Pancreas (tissue), 10 donors: ENCODE results near the gene ALPG. TPM values are rescaled to one million over a fixed set of nuclear protein-coding genes. Genes with fewer than 3 reads are reported as not detected.
"Not testable (repeated sequence)": the region's sequence is repeated elsewhere in the genome, so short reads cannot be mapped to it uniquely, and the experiment has no call there.

Source experiments
- ATAC-seq, 4 donors: fragments of 200-7000 bp; cut with Tn5 transposase; one replicate each; pipeline versions ENCODE4 v1.8.0 to v1.9.1; 2020; ENCODE audit warnings: mild to moderate bottlenecking in 4 of 4, moderate library complexity in 4 of 4
- DNase-seq, 6 donors: peaks; one replicate each; pipeline ENCODE4 v3.0.0-alpha.2; 2020
- FAIRE-seq: peaks from 2 replicates; lab custom pipeline; 2012; peaks lifted over from hg19 to GRCh38; lab: Jason Lieb, UNC
- H3K27ac ChIP-seq, 4 donors: fragments of 200-600 bp; sonication (generic); 1 replicate in 3 of 4; 2 replicates in 1 of 4; pipeline versions ENCODE4 v1.5.0 to v1.8.0; 2020
- H3K27me3 ChIP-seq, 4 donors: fragments of 200-600 bp; one replicate each; pipeline ENCODE4 v1.8.0; 2021
- H3K36me3 ChIP-seq, 3 donors: fragments of 200-600 bp; sonication (generic) in 1 of 3; one replicate each; pipeline versions ENCODE4 v1.5.0 to v1.8.0; 2020 to 2021
- H3K4me1 ChIP-seq, 3 donors: fragments of 200-600 bp; one replicate each; pipeline ENCODE4 v1.8.0; 2021
- H3K4me3 ChIP-seq, 4 donors: fragments of 200-600 bp; sonication (generic) in 2 of 4; one replicate each; pipeline versions ENCODE4 v1.5.0 to v1.8.0; 2020 to 2021
- H3K9me3 ChIP-seq, 4 donors: fragments of 200-600 bp; one replicate each; pipeline ENCODE4 v1.8.0; 2021
- WGBS, 2 donors: extraction: QIAGEN DNeasy Blood & Tissue Kit; methylation state at CpG; one replicate each; pipeline ENCODE4 v1.1.7; 2013; 5-methylcytosine and 5-hydroxymethylcytosine counted together
- intact Hi-C, 3 donors: fragments of 100-400 bp; cut with DNase I; formaldehyde crosslinking; loops; one replicate each; pipeline versions ENCODE4 v1.11.1 to v1.14.2; 2022
- polyA plus RNA-seq, 2 donors: library from polyadenylated mRNA; stranded (reverse); fragments of 200-250 nt; gene quantifications; one replicate each; pipeline ENCODE4 v1.2.3, GENCODE V29; 2013
- total RNA-seq, 6 donors: library from RNA; stranded (reverse); fragmentation: NEBNext Ultra II Directional in 4 of 6; extraction: Animal tissue kit (Norgen Biotek cat#: 25700) in 4 of 6; gene quantifications; one replicate each; pipeline versions ENCODE4 v1.2.1 to v1.2.4, GENCODE V29; 2021 to 2023
- TF ChIP-seq, protein P1 (sequence below), 4 donors: fragments of 200-600 bp; sonication (generic) in 3 of 4; IDR thresholded peaks; one replicate each; pipeline versions ENCODE4 v1.5.0 to v1.8.0; 2021; ENCODE audit warnings: antibody characterized with exemption in 4 of 4
- donor health status: healthy with polysubstance abuse.
- donor health status: DM: no; HTN: no; CAD: no; lungs with moderate emphysema.
- donor health status: DM: no; HTN: no; CAD: no.
- donor health status: control.
- donor health status: control.
- donor health status: Bipolar disorder and iron deficiency.
- donor health status: DM: yes; HTN: yes; CAD: no.
- donor health status: DM: no; HTN: no; CAD: no.
- donor health status: DM: no; HTN: no; CAD: no.
- donor health status: DM: yes; HTN: yes; CAD: no.

ALPG gene
- total and polyA plus RNA-seq, 8 donors: not detected

DNA sequence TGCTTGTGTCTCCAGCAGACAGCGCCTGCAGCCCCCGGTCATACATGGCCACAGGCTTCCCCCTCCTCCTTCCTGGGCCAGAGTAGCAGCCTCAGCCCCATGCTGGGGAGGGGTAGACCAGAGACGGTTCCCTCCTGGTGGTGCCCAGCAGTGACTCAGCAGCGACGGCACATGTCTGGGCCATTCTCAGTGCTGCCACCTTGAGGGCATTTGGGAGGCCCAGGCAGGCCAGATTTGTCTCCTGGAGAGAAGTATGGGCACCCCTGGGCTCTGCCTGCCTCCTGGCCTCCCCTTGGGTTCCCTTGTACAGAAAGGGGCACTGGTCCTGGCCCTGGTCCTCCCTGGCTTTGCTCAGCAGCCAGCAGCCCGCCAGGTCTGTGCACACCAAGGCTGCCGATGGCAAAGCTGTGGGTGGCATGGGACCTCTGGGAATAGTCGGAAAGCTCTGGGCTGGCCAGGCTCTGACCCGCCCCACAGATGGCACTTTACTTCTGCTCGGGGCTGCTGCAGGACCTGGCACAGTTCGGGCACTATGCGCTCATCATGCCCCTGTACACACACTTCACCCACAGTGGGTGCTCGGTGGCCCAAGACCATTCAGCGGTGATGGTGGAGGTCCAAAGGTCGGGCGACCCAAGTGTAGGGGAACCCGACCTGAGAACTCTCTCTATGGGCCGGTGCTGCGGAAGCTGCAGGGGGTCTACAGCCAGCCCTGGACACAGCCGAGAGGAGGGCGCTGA lies 37.9 kb downstream of the ALPG start:
- peak; percentile 38 to 53 (median 45) for ATAC-seq
- TF ChIP-seq, protein P1, sequence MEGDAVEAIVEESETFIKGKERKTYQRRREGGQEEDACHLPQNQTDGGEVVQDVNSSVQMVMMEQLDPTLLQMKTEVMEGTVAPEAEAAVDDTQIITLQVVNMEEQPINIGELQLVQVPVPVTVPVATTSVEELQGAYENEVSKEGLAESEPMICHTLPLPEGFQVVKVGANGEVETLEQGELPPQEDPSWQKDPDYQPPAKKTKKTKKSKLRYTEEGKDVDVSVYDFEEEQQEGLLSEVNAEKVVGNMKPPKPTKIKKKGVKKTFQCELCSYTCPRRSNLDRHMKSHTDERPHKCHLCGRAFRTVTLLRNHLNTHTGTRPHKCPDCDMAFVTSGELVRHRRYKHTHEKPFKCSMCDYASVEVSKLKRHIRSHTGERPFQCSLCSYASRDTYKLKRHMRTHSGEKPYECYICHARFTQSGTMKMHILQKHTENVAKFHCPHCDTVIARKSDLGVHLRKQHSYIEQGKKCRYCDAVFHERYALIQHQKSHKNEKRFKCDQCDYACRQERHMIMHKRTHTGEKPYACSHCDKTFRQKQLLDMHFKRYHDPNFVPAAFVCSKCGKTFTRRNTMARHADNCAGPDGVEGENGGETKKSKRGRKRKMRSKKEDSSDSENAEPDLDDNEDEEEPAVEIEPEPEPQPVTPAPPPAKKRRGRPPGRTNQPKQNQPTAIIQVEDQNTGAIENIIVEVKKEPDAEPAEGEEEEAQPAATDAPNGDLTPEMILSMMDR (IDR thresholded peaks at IDR 0.05): peak; percentile 22 to 39 (median 35)
- intact Hi-C loops: loop anchor here in 1 of 3 donors (2.0 kb wide), 1 partner anchor 76 kb away; the partner anchor contains the start of gene PRSS56
- no peak for FAIRE-seq
- DNase-seq: peak in 4 of 6 donors; percentile 48 to 73 (median 59)
- H3K36me3 ChIP-seq: no peaks in the 10 kb centered on the region
- 67 to 72% methylated on average over 21 of the region's 21 CpGs for WGBS, 2 donors
- H3K4me3 ChIP-seq: no peak overlapping the region
- H3K27ac ChIP-seq: no peak overlapping the region
- H3K4me1 ChIP-seq: no peaks in the 10 kb centered on the region
- H3K9me3 ChIP-seq: no peaks in the 10 kb centered on the region
- no peaks in the 10 kb centered on the region for H3K27me3 ChIP-seq

DNA sequence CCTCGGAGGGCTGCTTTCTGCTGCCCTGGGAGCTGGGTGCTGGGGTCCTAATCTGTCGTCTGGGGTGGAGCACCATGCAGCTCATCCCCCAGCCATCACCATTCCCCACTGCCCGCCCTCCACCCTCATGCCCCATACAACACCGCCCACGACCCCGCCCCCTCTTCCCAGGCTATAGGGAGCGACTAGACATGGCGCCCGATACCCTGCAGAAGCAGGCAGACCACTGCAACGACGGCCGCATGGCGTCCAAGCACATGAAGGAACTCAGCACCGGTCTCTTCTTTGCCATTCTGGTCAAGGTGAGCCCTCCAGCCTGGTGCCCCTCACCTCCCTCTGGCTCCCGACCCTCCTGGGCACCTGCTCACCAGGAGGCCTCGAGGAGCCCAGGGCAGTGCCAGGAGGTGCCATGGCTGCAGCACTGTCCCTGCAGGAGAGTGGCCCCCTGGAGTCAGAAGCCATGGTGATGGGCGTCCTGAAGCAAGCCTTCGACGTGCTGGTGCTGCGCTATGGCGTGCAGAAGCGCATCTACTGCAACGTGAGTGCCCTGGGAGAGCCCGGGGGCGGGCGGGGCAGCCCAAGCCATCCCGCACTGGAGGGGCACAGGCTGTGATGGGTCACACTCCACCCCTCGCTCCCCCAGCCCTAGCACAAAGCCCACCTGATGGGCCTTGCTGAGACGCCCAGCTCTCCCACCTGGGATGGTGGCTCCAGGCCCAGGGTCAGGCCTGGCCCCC lies 38.7 kb downstream of the ALPG start:
- FAIRE-seq, H3K27ac ChIP-seq, H3K4me3 ChIP-seq, H3K4me1 ChIP-seq, H3K27me3 ChIP-seq, H3K36me3 ChIP-seq, H3K9me3 ChIP-seq, ATAC-seq, DNase-seq: not testable (repeated sequence)
- WGBS, 2 donors: 73 to 77% methylated on average over 25 to 27 of the region's 29 CpGs
- intact Hi-C loops: loop anchor here in 1 of 3 donors (2.0 kb wide), 1 partner anchor 75 kb away; the partner anchor contains the start of gene PRSS56

DNA sequence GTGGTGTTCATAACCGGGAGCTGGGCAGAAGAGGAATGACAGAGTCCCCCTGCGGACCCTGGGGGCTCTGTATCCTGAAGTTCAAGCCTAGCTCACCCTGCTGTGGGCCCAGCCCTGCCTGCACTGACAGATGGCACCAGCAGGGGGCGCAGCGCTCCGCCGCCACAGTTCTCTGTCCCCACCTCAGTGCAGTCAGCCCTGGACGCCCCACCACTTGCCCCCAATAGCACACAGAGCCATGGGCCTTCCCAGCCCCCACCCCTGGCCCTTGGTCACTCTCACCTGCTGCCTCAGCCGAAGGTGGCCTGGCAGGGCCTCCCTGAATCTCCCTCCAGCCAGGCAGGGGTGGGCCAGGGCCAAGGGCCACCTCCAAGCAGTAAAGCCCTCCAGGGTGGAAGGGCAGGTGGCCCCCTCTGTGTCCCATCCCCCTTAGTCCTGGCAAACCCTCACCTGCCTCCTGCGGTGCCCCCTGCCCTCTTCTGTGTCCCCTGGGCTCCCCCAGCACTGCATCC lies 39.7 kb downstream of the ALPG start:
- H3K4me3 ChIP-seq, H3K36me3 ChIP-seq, FAIRE-seq, H3K9me3 ChIP-seq, H3K27ac ChIP-seq, H3K4me1 ChIP-seq, intact Hi-C loops, H3K27me3 ChIP-seq: not testable (repeated sequence)
- ATAC-seq (peak in 2 of 4 donors; percentile 56 to 66), DNase-seq (peak in 2 of 6 donors; percentile 51 to 57)
- 21 to 25% methylated on average over 7 of the region's 9 CpGs for WGBS, 2 donors
- TF ChIP-seq, protein P1 (IDR thresholded peaks at IDR 0.05): peak in 1 of 4 donors; percentile 36

DNA sequence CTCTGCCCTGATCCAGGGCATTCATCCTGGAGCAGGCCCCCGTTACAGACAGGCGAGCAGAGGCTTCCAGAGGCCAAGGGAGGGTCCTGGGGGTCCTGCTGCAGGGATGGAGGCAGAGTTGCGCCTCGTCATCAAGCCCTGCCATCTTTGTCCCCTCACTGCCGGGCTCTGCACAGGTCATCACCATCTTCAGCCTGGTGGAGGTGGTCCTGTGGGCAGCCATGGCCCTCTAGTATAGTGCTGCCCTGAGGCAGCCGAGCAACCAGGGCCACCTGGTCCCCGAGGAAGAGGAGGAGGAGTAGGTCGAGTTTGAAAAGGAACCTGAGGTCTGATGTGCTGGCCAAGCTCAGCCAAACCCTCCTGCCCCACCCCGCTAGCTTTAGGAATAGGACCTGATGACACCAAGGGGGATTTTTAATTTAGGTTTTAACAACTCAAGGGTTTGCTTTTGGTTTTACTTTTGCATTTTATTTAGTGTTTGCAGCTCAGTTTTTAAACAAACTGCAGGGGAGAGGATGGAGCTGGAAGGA lies 40.5 kb downstream of the ALPG start:
- TF ChIP-seq, protein P1 (IDR thresholded peaks at IDR 0.05): no peak
- intact Hi-C loops: no loop called here
- WGBS, 2 donors: 68 to 69% methylated on average over 9 of the region's 9 CpGs
- FAIRE-seq: no peak
- DNase-seq: peak in 1 of 6 donors; percentile 34
- ATAC-seq: no peak
- no peaks in the 10 kb centered on the region for H3K27me3 ChIP-seq
- no peaks in the 10 kb centered on the region for H3K36me3 ChIP-seq
- H3K9me3 ChIP-seq: no peaks in the 10 kb centered on the region
- H3K27ac ChIP-seq: no peak overlapping the region
- H3K4me1 ChIP-seq: no peaks in the 10 kb centered on the region
- H3K4me3 ChIP-seq: no peak overlapping the region

DNA sequence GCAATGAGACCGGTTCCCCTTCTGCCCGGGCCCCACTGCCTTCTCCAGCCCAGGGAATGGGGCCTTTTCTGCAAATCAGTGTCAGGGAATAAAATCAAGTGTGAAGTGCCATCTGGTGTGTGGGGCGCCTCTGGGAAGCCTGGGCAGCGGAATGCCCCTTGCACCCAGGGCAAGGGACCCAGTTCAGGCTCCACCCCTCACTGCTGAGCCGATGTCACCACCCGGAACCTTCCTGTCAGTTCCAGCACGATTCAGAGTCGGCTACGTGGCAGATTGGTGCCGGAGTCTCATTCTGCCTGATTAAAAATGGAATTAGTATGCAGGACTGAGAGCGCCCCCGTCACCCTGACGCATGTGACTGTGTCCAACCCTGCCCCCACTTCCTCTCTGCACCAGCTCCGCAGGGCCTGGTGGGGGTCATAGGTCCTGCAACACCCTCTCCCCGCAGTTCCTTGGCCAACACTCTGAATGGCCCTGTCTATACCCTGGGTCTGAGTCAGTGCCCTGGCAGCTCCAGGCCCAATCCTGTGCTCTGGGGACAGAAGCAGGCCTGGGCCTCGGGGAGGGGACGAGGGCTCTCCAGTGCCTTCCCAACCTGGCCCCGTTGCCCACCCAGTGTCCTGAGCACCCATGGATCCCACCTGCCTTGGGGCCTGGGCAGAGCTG lies 41.1 kb downstream of the ALPG start:
- Histone ChIP-seq H3K9me3 (no peaks in the 10 kb centered on the region), H3K4me3 (no peak overlapping the region), H3K36me3 (no peaks in the 10 kb centered on the region), H3K4me1 (no peaks in the 10 kb centered on the region), H3K27me3 (no peaks in the 10 kb centered on the region), H3K27ac (no peak overlapping the region)
- TF ChIP-seq, protein P1 (IDR thresholded peaks at IDR 0.05): no peak
- DNase-seq (peak in 2 of 6 donors; percentile 48 to 50), ATAC-seq (no peak), FAIRE-seq (no peak)
- WGBS, 2 donors: 79 to 81% methylated on average over 17 to 18 of the region's 18 CpGs
- intact Hi-C loops: no loop called here
